ENCODE results near the gene OR5AC2. TPM values are rescaled to one million over a fixed set of nuclear protein-coding genes. Genes with fewer than 3 reads are reported as not detected.

The OR5AC2 gene
- total and polyA plus RNA-seq, 8 donors: not detected

- TF ChIP-seq CTCF (IDR thresholded peaks at IDR 0.05): no peak
- Histone ChIP-seq H3K4me3 (no peak overlapping the region), H3K36me3 (no peaks in the 10 kb centered on the region), H3K4me1 (no peaks in the 10 kb centered on the region), H3K27ac (no peak overlapping the region), H3K27me3 (peaks cover 0 to 8% (median 0%) of the 10 kb centered on the region in 4 donors), H3K9me3 (no peaks in the 10 kb centered on the region)
- DNase-seq (no peak), FAIRE-seq (no peak), ATAC-seq (no peak)
- 85 to 89% methylated on average over 1 of the region's 1 CpG for WGBS, 2 donors
- intact Hi-C loops (cut with DNase I): loop anchor here in 1 of 3 donors (5.0 kb wide), 1 partner anchor 286 kb away; no protein-coding TSS in a partner anchor
These were observed 45.6 kb upstream of the OR5AC2 start for GRCh38 chr3:98041350-98041749.

GRCh38 chr3:98048586-98048985, 38.4 kb upstream of the OR5AC2 start:
- H3K27me3 ChIP-seq: peaks cover 0 to 4% (median 0%) of the 10 kb centered on the region in 4 donors
- TF ChIP-seq CTCF (IDR thresholded peaks at IDR 0.05): no peak
- 15 to 23% methylated on average over 1 of the region's 1 CpG for WGBS, 2 donors
- H3K27ac ChIP-seq: no peak overlapping the region
- intact Hi-C loops (cut with DNase I): no loop called here
- no peaks in the 10 kb centered on the region for H3K36me3 ChIP-seq
- no peak for ATAC-seq
- no peak for DNase-seq
- H3K9me3 ChIP-seq: no peaks in the 10 kb centered on the region
- no peak for FAIRE-seq
- H3K4me3 ChIP-seq: no peak overlapping the region
- no peaks in the 10 kb centered on the region for H3K4me1 ChIP-seq

- no peak for TF ChIP-seq CTCF (IDR thresholded peaks at IDR 0.05)
These were observed 37.7 kb upstream of the OR5AC2 start for GRCh38 chr3:98049271-98049670.

GRCh38 chr3:98056035-98056434, 30.9 kb upstream of the OR5AC2 start:
- no peak overlapping the region for H3K4me3 ChIP-seq
- ATAC-seq (no peak), FAIRE-seq (no peak), DNase-seq (no peak)
- no peak for TF ChIP-seq CTCF (IDR thresholded peaks at IDR 0.05)
- no peaks in the 10 kb centered on the region for H3K27me3 ChIP-seq
- H3K4me1 ChIP-seq: no peaks in the 10 kb centered on the region
- H3K9me3 ChIP-seq: no peaks in the 10 kb centered on the region
- intact Hi-C loops (cut with DNase I): no loop called here
- no peaks in the 10 kb centered on the region for H3K36me3 ChIP-seq
- H3K27ac ChIP-seq: no peak overlapping the region

More at GRCh38 chr3:98049271-98049670, 37.7 kb upstream of the OR5AC2 start:
- Histone ChIP-seq H3K9me3 (no peaks in the 10 kb centered on the region), H3K4me3 (no peak overlapping the region), H3K27me3 (peaks cover 0 to 4% (median 0%) of the 10 kb centered on the region in 4 donors), H3K27ac (no peak overlapping the region), H3K36me3 (no peaks in the 10 kb centered on the region), H3K4me1 (no peaks in the 10 kb centered on the region)
- FAIRE-seq (no peak), ATAC-seq (no peak), DNase-seq (no peak)
- 58 to 60% methylated on average over 1 of the region's 1 CpG for WGBS, 2 donors
- intact Hi-C loops (cut with DNase I): no loop called here

- H3K9me3 ChIP-seq: no peaks in the 10 kb centered on the region
- FAIRE-seq: no peak
- H3K4me3 ChIP-seq: no peak overlapping the region
- intact Hi-C loops (cut with DNase I): no loop called here
- H3K4me1 ChIP-seq: no peaks in the 10 kb centered on the region
- no peak overlapping the region for H3K27ac ChIP-seq
- H3K27me3 ChIP-seq: no peaks in the 10 kb centered on the region
- no peaks in the 10 kb centered on the region for H3K36me3 ChIP-seq
- no peak for TF ChIP-seq CTCF (IDR thresholded peaks at IDR 0.05)
- DNase-seq: no peak
- no peak for ATAC-seq
- 63 to 75% methylated on average over 1 of the region's 1 CpG for WGBS, 2 donors
These were observed 29.3 kb upstream of the OR5AC2 start for GRCh38 chr3:98057631-98058030.

Data from pancreas (tissue), 10 donors.